ENCODE data around the gene TEKTIP1. TPM values are rescaled to one million over a fixed set of nuclear protein-coding genes. Genes with fewer than 3 reads are reported as not detected.

TEKTIP1 gene
- total and polyA plus RNA-seq, 9 of the 15 experiments (the other 6 are each of a cell fraction or from before 2014, with no cell fraction given), result 0.66 TPM; not detected in 8

GRCh38 chr19:3573162-3573857 lies 34.3 kb downstream of the TEKTIP1 start (continued):
- TF ChIP-seq MGA (IDR thresholded peaks at IDR 0.05) (no peak; the same call in 1 of the 2 replicates), E2F6 (IDR thresholded peaks at IDR 0.05; ENCODE audit: borderline replicate concordance in 1 of 2, extremely low read depth in 1 of 2, insufficient read depth in 1 of 2, insufficient read length in 1 of 2, low read depth in 1 of 2, low read length in 1 of 2, poor library complexity in 1 of 2, severe bottlenecking in 1 of 2) (peak; percentile 46 to 89), MECOM (CRISPR knock-in tag; IDR thresholded peaks at IDR 0.05) (no peak), RBM17 (IDR thresholded peaks at IDR 0.05; ENCODE audit: borderline replicate concordance, low read depth, low read length) (no peak), CBX1 (IDR thresholded peaks at IDR 0.05; ENCODE audit: low read depth) (0 out of 2 replicates have a peak, but pooled peaks have one; percentile 8), ZBTB17 (CRISPR knock-in tag; IDR thresholded peaks at IDR 0.05) (no peak), ZNF740 (CRISPR knock-in tag; IDR thresholded peaks at IDR 0.05) (peak; percentile 82), ZNF740 (tag; IDR thresholded peaks at IDR 0.05) (peak in 1 of 2 experiments; percentile 86; a peak in 2 of 4 replicates), ZNF253 (CRISPR knock-in tag; conservative IDR thresholded peaks at IDR 0.05) (no peak), ARID1B (IDR thresholded peaks at IDR 0.05) (0 out of 2 replicates have a peak, but pooled peaks have one; percentile 20), DPF2 (IDR thresholded peaks at IDR 0.05) (peak; percentile 9; the same call in 1 of the 2 replicates), CHD1 (IDR thresholded peaks at IDR 0.05; ENCODE audit: low read length) (peak; percentile 53), NBN (IDR thresholded peaks at IDR 0.05; ENCODE audit: low read depth) (no peak), NFIC (IDR thresholded peaks at IDR 0.05) (0 out of 2 replicates have a peak, but pooled peaks have one; percentile 28)

Data from K562 (cell line).